ENCODE results near the gene SF3B6.

Gene SF3B6

GRCh38 chr2:24017711-24018110 lies 58.4 kb downstream of the SF3B6 start:
- no peak for DNase-seq
